ENCODE measurements around the gene FGGY. TPM values are rescaled to one million over a fixed set of nuclear protein-coding genes. Genes with fewer than 3 reads are reported as not detected.

Gene FGGY
- total RNA-seq, 1 experiment from 2014 or later: 16.2 TPM

DNA sequence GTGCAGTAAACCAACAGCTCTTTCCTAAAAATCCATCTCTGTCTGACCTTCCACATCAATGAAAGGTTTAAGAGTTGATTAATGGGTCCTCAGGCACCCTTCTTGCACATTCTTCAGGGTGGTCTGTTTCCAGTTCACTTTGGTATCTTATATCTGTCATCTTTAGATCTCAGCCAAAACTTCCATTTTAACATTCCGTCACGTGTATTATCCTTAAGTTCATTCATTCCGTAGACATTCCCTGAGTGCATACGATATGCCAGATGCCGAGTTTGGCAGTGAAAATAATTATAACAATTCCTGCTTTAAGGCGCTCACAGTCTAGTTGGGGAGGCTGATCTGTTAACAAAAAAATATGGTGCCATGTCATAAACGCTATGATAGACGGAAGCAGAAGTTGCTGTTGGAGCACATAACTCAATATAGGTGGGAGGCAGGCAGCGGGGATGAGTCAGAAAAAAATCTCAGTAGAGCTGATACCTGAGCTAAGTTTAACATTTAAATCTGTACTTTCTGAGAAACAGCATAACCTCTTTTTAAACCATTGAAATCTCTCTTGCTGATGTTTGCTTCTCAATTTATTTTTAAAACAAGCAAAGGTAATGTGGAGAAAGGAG, 458.3 kb downstream of the FGGY start:
- DNase-seq (ENCODE audit: low read depth): no peak

DNA sequence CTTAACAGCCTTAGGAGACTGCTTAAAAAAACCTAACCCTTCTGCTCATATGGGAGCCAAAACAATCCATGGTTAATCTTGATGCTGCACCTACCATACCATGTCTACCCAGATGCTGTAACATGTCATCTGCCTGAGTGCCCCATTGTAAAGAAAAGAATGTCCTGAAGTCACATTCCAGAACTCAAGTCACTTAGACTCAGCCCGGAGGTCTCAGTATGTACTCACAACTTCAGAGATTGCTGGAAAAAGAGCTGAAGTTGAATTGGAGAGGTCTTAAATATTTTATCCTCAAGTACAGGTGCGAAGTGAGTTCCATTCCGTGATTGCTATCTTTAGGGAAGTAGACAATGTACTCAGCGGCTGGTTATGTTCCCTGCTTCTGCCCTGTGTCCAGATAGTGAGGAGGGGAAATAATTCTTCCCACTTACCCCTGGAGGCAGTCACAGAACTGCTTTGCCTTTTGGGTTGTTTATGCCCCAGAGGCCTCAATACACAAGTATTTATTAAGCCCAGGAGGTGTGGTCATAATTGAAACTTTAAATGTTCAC, 460.4 kb downstream of the FGGY start:
- no peak for DNase-seq (ENCODE audit: low read depth)

DNA sequence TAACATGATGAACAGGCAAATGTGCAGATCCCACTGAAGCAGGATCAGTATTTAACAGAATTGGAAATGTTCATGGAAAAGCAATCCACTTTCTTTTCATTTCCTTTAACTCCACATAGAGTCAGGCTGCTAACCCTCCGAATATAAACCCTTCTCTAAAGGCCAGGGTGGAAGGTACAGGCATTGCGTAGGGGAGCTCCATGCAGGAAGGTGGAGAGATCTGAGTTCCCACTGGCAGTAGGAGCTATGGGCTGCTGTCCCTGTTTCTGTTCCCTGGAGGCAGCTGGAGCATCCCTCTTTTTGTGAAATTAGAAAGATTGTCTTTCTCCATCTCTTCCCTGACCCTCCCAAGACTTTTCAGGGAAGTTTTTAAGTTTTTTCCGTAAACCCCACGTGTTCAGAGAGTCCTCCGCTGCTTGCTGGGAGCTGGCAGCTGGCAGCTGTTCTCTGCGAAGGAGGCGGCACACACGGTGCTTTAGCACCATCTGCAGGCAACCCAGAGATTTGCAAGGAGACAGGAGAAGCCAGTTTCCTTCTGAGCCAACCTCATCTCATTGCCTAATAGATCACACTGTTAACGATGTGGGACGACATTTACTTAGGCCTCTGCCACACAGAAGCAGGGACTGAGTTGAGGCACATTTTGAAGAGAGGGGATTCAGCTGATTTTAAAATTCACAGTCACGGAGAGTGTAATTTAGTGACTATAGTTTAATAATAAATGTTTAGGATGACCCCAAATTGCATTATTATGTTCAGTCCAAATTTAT, 462.4 kb downstream of the FGGY start:
- peak; percentile 89 for DNase-seq (ENCODE audit: low read depth)

DNA sequence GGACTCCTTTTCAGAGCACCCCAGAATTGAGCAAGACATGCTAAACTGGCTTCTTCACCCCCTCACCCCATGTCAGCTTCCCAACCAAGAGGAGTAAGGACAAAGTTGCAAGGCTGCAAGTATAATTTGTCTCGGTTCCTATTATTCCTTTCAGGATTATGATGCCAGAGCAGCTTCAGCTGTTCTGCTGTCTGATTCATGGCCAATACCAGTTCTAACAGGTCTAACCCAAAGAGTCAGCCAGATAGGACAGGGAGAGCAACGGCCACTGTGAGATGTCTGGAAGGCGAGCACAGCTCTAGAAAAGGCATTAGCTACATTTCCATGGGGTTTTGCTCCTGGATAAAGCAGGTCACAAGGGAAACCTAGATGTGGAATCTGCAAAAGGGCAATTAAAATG, 464.5 kb downstream of the FGGY start:
- DNase-seq (ENCODE audit: low read depth): peak; percentile 95

DNA sequence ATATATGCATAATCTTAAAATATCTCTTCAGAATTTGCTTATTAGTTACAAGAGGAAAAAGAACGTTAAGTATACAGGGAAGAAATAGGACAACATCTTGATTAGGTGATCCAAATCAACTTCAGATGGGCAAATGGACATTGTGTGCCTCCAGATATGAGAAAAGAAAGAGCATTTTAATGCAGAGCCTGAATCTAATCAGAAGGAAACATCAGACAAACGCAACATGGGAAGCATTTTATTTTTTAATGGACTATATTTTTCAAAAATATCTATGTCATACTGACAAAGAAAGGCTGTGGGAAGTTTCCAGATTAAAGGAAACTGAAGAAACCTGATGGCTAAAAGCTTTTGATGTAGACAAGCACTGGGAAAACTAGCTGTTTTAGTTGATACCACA, 466.5 kb downstream of the FGGY start:
- DNase-seq (ENCODE audit: low read depth): no peak

DNA sequence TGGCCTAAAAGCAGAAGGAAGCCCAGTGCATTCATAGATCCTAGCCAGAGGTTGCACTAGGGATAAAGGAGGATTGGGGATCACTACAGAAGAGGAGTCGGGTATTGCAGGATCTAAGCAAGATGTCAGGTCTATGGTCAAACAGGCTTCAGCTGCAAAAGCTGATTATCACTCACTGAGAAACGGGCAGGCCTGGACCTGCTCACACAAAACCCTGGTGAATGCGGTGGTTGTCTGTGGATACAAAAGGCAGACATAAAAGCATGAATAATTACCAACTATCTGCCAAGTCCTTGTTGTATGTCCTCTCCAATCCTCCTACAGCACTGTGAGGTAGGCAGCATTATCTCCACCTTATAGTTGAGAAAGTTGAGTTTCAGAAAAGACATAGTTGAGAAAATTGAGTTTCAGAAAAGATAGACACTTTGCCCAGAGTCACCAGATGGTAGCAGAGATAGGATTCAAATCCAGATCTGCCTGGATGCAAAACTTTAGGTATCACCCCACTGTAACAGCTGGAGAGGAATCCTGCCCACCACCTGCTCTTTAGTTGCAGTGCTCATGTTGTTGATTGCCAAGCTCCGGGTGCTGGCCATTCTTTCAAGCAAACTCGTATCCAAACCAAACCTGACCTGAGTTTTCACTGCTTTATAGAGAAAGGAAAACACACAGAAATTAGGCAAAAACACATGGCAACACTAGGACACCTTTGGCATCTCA, 468.3 kb downstream of the FGGY start:
- no peak for DNase-seq (ENCODE audit: low read depth)

DNA sequence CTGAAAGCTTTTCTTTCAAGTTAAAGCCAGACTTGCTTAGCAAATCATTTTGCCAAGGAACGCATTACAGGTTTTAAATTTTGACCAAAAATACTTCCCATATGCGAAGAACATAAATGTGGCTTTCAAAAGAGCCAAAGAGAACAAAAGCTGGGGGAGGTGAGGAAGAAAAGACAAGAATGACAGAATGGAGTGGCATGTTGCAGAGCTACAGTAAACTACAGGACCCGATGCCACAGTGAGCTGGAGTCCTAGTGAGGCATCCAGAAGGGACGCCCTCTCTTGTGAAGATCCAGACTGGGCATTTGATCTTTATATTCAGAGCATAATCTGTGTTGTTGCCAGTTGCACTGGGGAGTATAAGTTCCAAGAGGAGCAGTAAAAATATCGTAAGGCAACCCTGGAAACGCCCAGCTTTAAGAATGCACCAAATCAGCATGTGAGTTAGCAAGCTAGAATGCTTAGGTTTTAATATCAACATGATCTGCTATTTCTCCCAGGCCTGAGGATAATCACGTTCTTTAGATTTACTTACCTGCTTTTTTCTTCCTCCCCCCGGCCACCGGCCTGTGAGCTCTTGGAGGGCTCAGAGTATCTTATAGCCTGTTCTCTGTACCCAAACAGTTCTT, 469.4 kb downstream of the FGGY start:
- no peak for DNase-seq (ENCODE audit: low read depth)

DNA sequence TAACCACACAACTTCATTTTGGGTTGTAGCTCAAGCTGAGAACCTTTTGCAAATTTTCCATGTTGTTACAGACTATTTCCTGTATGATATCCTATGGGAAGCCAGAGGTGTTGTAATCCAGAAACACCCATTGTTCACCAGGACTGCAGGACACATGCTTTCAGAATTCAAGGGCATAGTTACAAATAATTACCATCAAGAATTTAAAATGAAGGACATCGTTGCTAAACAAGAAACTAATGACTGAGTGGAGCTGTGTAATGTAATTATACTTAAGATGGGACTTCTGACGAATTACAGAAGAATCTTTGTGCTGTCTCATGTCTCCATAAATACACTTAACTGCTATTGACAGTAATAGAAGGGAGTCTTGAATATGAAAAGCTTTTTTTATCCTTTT, 470.2 kb downstream of the FGGY start:
- DNase-seq (ENCODE audit: low read depth): no peak

DNA sequence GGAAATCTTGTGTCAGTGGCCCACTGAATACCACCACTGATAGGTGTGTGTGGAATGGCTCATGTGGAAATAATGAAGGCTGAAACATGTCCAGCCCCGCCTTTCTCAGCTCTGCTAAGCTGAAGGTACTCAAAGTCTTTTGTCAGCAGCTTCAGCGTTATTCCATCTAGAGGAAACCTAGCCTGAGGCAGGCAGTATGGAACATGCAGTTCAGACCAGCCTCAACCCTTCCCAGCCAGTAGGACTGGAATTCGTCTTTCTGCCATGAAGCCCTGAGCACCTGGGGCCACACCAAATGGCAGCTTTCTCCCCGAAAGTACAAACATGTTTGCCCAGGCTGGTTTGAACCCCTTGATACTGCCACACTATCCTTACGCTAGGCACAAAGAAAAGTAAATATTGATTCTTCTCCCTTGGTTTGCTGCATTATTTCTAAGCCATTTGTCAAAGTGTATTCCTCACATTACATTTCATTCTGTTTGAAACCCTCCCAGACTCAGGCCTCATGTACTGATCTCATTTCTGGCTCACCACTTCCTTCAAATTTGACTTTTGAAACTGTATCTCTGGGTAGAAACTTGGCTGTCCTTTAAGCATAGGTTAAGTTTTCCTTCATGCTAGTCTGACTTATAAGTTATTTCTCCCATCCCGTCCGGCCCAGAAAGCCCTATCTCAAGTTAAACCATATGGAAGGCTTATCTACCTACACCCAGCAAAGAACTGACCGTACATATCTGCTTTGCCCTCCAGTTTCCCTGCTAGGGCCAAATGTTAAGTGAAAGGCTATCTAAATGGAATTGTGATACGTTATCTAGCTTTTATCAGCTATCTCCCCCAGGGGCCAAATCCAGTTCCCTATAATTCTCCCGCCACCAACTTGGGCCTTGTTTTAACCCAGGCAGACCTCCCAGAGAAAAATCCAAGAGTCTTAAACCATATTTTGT, 472.2 kb downstream of the FGGY start:
- no peak for DNase-seq (ENCODE audit: low read depth)

DNA sequence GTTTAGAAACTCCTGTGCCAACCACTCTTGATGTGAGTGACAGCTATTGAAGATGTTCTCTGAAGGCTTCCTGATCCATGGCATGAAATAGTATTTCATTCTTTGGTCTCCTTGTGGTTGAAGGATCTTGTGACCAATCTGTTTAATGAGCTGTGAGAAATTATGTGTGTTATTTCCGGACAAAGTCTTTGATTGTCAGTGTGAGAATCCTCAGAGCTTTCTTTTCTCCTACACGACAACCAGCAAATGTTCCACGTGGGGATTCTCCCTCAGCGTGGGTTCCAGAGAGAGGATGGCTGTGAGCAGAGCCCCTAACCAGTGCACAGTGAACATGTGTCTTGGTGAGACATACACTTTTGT, 472.8 kb downstream of the FGGY start:
- DNase-seq (ENCODE audit: low read depth): no peak

DNA sequence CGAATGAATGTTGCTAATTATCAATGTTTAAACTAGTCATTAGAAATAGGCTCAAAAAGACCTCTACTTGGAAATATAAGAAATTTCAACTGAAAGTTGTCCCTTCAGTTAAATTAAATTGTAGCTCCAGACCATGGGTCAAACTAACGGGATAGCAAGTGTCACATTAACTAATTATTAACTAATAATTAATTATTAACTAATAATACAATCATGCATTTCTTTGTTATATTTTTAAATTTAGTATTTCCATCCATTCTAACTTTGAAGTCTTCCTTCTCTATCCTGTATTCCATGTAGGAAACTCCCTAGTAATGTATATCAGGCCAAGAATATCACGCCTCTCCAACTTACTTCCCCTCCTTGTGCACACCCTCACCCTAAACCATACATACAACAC, 474.5 kb downstream of the FGGY start:
- no peak for DNase-seq (ENCODE audit: low read depth)

DNA sequence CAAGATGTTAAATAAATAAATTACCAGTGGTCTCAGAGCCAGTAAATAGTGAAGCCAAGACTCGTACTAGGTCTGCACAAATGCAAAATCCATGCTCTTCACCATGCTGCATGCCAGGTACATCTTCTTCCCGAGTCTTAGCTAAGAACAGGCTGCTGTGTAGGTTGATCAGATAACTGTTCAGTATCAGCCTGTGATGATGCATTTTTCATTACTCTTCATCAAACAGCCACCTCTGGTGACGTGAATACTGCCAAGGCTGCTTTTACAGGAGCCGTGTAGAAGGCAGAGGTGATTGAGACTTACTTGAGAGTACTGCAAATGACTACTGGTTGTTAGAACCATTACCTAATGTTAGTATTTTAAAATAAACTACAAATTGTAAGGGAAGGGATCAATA, 478.6 kb downstream of the FGGY start:
- no peak for DNase-seq (ENCODE audit: low read depth)

DNA sequence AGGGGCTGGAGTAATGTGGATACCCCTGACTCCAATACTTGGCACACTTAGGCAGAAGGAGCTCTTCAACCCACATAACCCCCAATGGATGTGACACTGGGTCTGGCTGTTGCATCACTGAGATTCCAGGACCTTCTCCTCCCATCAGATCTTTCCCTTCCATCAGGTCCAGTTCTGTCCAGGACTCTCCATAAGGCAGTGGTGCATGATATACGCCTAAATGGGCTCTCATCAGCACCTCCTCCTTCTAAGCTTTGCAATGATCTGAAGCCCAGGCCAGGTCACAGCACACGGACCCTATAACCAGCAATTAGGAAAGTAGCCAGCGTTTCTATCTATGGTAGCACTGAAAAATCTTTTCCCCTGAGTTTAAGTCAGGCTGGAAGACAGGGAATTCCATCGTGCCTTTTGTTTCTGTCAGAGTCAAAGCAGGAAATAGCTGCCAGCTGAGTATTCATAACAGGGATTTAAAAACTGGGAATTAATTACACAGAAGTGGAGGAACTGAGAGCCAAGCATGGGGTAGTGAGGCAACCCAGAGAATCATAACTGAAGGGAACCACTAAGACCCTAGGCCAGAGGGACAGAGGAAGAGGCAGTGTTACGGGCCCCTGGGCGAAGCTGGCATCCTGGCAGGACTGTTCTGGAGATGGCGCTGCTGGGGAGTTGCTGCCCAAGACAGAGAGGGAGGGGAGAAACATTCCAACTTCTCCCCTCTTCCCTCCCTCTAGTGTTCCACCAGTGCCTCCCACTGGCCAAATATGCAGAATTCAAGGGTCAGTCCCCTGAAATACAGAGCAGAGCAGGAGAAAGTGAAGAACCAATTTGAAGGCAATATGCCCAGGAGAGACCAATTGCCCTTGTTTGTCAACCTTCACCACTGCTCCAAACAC, 480.3 kb downstream of the FGGY start:
- peak; percentile 34 for DNase-seq (ENCODE audit: low read depth)

DNA sequence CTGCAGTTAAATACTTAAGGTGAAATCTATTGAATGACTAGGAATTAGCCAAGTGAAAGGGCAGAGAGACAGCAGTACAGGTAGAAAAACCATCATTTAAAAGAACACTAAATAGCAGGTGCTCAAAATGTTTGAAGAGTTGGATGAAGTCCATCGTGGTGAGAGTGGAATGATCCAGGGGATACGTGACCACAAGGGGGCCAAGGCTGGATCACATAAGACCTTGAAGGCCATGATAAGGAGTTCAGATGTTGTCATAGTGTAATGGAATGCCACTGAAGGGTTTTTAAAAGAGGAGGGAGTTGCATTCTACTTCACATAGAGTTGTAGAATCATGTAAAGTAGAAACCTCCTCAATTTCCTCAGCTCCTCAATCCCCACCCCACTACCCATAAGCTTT, 483.1 kb downstream of the FGGY start:
- no peak for DNase-seq (ENCODE audit: low read depth)

DNA sequence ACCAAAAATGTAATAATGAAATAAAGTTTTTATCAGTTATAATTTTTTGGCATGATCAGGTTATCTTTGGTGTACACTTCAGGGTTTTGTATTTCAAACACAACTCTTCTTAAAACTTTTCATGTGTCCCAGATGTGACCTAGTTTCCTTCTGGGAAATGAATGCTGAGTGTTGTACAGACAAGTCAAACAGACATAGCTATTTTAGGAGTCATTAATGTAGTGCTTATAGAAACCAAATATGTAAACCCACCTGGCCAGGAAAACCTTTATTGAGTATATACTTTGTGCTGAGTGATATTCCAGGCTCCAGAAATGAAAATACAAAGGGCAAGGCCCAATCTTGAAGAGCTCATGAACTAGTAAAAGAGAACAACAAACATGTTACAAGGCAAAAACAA, 491.9 kb downstream of the FGGY start:
- DNase-seq (ENCODE audit: low read depth): no peak

DNA sequence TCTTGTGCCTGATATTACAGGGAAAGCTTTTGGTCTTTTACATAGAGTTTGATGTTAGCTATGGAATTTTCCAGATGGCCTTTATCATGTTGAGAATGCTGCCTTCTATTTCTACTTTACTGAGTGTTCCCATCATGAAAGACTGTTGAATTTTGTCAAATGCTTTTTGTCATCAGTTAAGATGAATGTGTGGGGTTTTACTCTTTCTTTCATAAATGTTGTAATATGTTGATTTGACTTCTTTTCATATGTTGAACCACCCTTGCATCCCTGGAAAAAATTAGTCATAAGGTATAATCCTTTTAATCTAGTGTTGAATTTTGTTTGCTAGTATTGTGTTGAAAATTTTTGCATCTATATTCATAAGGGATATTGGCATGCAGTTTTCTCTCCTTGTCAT, 501.7 kb downstream of the FGGY start:
- DNase-seq (ENCODE audit: low read depth): no peak

DNA sequence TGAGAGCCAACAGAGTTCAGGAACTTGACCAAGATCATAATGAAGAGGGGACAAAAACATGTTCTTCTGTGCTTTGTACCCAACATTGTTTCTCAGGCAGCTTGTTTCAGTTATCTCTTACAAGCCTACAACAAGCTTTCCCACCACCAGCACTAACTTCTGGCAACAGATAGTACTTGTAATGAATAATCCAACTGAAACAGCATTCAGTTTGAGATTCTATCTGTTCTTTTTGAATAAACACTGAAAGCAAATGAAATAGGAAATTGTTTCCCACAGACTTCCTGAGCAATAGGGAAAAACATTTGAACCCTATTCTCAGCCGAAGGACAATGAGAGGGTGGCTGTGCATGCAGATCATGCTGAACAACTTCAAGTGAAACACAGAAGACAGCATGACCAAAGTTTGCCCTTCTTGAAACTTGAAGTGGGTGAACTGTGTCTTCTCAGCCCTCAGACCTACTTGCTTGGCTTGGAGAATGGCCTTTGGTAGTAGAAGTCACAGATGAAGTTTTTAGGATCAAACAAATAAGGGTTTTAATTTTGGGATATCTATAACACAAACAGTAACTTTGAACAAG, 506.7 kb downstream of the FGGY start:
- DNase-seq (ENCODE audit: low read depth): no peak

DNA sequence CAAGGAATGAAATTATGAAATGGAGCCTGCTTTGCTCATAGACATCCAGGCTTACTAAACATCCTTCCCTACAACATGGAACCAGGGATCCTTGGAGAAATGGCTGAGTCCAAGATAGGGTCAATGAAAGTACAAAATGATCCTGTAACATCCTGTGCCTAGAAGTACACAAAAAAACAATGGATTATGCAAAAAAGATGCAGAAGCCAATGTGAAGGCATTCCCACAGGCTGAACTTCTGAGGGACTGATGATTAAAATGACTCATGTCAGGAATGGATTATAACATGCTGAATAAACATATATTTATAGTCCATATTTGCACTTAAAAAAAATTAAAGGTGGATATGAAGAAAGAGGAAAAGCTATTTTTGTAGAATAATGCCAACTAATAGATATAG, 507.4 kb downstream of the FGGY start:
- DNase-seq (ENCODE audit: low read depth): peak; percentile 44

DNA sequence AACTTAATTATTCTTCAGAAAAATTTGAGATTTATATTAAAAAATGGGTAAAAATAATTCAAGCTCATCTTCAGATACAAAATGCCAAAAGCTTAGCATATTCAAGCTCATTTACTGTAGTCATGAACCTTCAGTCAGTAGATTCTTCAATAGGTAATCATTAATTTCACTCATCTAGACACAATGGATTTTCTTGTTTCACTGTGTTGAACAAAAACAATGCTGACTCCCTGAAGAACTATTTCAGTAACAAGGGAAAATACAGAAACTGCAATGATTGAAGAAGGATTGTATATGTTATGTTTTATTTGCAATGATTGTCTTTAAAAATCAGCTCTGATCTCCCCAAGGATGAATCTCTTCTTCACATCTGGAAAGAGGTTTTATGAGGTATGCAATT, 508.7 kb downstream of the FGGY start:
- DNase-seq (ENCODE audit: low read depth): no peak
